GM15510 (cell line): ENCODE data around the gene BLNK.

Experiments
- POLR2A ChIP-seq: IDR thresholded peaks from 3 replicates; pipeline ENCODE4 v1.6.1; 2011; ENCODE audit warnings: borderline replicate concordance; ENCODE audit not compliant: insufficient read length; ENCODE audit errors: extremely low read depth

The BLNK gene

GRCh38 chr10:96170230-96170629, 101.1 kb downstream of the BLNK start:
- no peak for TF ChIP-seq POLR2A

- no peak for TF ChIP-seq POLR2A
These were observed 102.8 kb downstream of the BLNK start for GRCh38 chr10:96168546-96168945.

- TF ChIP-seq POLR2A: no peak
These were observed 105.6 kb downstream of the BLNK start for GRCh38 chr10:96165726-96166125.

GRCh38 chr10:96153070-96153469, 118.3 kb downstream of the BLNK start:
- TF ChIP-seq POLR2A: no peak

DNA sequence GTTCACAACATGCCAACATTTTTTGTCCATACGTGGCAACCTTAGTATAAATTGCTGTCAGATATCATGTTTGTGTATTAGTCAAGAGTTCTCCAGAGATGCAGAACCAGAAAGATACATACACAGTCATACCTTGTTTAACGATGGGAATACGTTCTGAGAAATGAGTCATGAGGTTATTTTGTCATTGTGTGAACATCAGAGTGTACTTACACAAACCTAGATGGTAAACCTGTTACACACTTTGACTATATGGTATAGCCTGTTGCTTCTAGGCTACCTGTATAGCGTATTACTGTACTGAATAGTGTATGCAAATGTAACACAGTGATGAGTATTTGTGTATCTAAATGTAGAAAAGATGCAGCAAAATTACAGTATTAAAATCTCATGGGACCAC, 118.9 kb downstream of the BLNK start:
- no peak for TF ChIP-seq POLR2A
